HTERT RPE-1 (cell line): ENCODE results near the gene LY9.

ENCODE experiments used
- in situ Hi-C: fragments of 300-500 bp; cut with MboI; formaldehyde crosslinking; loops from 4 replicates; pipeline ENCODE4 v1.14.3; 2020; ENCODE audit warnings: low sequenced_read_pairs

Gene LY9

GRCh38 chr1:160795951-160796383, at the start of gene LY9:
LY9 (plus strand) TSS chr1:160796174; CDS start chr1:160796188, 14 bp downstream.
- in situ Hi-C loops: no loop called here

- in situ Hi-C loops: no loop called here
Measured at GRCh38 chr1:160746836-160747500, 49.0 kb upstream of the LY9 start.

GRCh38 chr1:160747717-160748116, 48.3 kb upstream of the LY9 start:
- in situ Hi-C loops: no loop called here

- in situ Hi-C loops: no loop called here
Measured at GRCh38 chr1:160748181-160748877, 47.6 kb upstream of the LY9 start.

GRCh38 chr1:160748878-160749269, 47.1 kb upstream of the LY9 start:
- in situ Hi-C loops: no loop called here

- in situ Hi-C loops: no loop called here
Measured at GRCh38 chr1:160750608-160751007, 45.4 kb upstream of the LY9 start.

- in situ Hi-C loops: no loop called here
Measured at GRCh38 chr1:160752406-160752805, 43.6 kb upstream of the LY9 start.

GRCh38 chr1:160752924-160753323, 43.0 kb upstream of the LY9 start:
- in situ Hi-C loops: no loop called here

- in situ Hi-C loops: no loop called here
Measured at GRCh38 chr1:160753594-160753993, 42.4 kb upstream of the LY9 start.

GRCh38 chr1:160755461-160755860, 40.5 kb upstream of the LY9 start:
- in situ Hi-C loops: no loop called here

GRCh38 chr1:160755911-160756848, 39.8 kb upstream of the LY9 start:
- in situ Hi-C loops: no loop called here

GRCh38 chr1:160756849-160757201, 39.1 kb upstream of the LY9 start:
- in situ Hi-C loops: no loop called here

GRCh38 chr1:160758521-160758920, 37.5 kb upstream of the LY9 start:
- in situ Hi-C loops: no loop called here

- in situ Hi-C loops: no loop called here
Measured at GRCh38 chr1:160759740-160760139, 36.2 kb upstream of the LY9 start.

- in situ Hi-C loops: no loop called here
Measured at GRCh38 chr1:160761046-160761445, 34.9 kb upstream of the LY9 start.

- in situ Hi-C loops: no loop called here
Measured at GRCh38 chr1:160761886-160762285, 34.1 kb upstream of the LY9 start.

GRCh38 chr1:160763993-160764392, 32.0 kb upstream of the LY9 start:
- in situ Hi-C loops: no loop called here

- in situ Hi-C loops: no loop called here
Measured at GRCh38 chr1:160767395-160768294, 28.3 kb upstream of the LY9 start.

- in situ Hi-C loops: no loop called here
Measured at GRCh38 chr1:160768295-160768657, 27.7 kb upstream of the LY9 start.

GRCh38 chr1:160772331-160772730, 23.6 kb upstream of the LY9 start:
- in situ Hi-C loops: no loop called here

GRCh38 chr1:160773093-160773492, 22.9 kb upstream of the LY9 start:
- in situ Hi-C loops: no loop called here
